Heart left ventricle (tissue), 16 donors: ENCODE measurements around the gene AKAP13. TPM values are rescaled to one million over a fixed set of nuclear protein-coding genes. Genes with fewer than 3 reads are reported as not detected.

Experiments used
- ATAC-seq, 4 donors: fragments of 200-7000 bp; cut with Tn5 transposase; one replicate each; pipeline ENCODE4 v1.9.1; 2020 to 2022; ENCODE audit warnings: moderate library complexity in 4 of 4, mild to moderate bottlenecking in 3 of 4, moderate number of reproducible peaks in 1 of 4
- DNase-seq, 5 donors: peaks; one replicate each; pipeline ENCODE4 v3.0.0-alpha.2; 2020
- H3K27ac ChIP-seq, 12 donors: fragments of 200-600 bp; sonication (generic) in 4 of 12; one replicate each; pipeline versions ENCODE4 v1.5.0 to v1.8.0; 2016 to 2022; ENCODE audit warnings: mild to moderate bottlenecking in 2 of 12
- H3K27me3 ChIP-seq, 9 donors: fragments of 200-600 bp; sonication (generic) in 2 of 9; one replicate each; pipeline versions ENCODE4 v1.5.1 to v1.8.0; 2016 to 2022; ENCODE audit warnings: mild to moderate bottlenecking in 3 of 9
- H3K36me3 ChIP-seq, 9 donors: fragments of 200-600 bp; sonication (generic) in 2 of 9; one replicate each; pipeline versions ENCODE4 v1.5.0 to v1.8.0; 2018 to 2022; ENCODE audit warnings: mild to moderate bottlenecking in 2 of 9
- H3K4me1 ChIP-seq, 12 donors: fragments of 200-600 bp; sonication (generic) in 4 of 12; one replicate each; pipeline versions ENCODE4 v1.5.0 to v1.8.0; 2016 to 2022; ENCODE audit warnings: mild to moderate bottlenecking in 3 of 12
- H3K4me3 ChIP-seq, 12 donors: fragments of 200-600 bp; sonication (generic) in 4 of 12; one replicate each; pipeline versions ENCODE4 v1.5.0 to v1.8.0; 2017 to 2022; ENCODE audit warnings: mild to moderate bottlenecking in 9 of 12, moderate library complexity in 4 of 12
- H3K9me3 ChIP-seq, 12 donors: fragments of 200-600 bp; sonication (generic) in 4 of 12; one replicate each; pipeline versions ENCODE4 v1.5.0 to v1.8.0; 2016 to 2022; ENCODE audit warnings: mild to moderate bottlenecking in 1 of 12
- POLR2A ChIP-seq, 2 donors: fragments of 450-650 bp; IDR thresholded peaks; one replicate each; pipeline ENCODE4 v1.6.1; 2017; ENCODE audit warnings: antibody characterized with exemption in 2 of 2, mild to moderate bottlenecking in 2 of 2, moderate library complexity in 2 of 2
- WGBS, 4 donors: extraction: QIAGEN DNeasy Blood & Tissue Kit in 2 of 4; methylation state at CpG; one replicate each; pipeline versions ENCODE4 v1.1.5 to v1.1.7; 2013 to 2018; 5-methylcytosine and 5-hydroxymethylcytosine counted together
- intact Hi-C, 10 donors: fragments of 100-400 bp; cut with DNase I; formaldehyde crosslinking; loops; one replicate each; pipeline versions ENCODE4 v1.11.1 to v1.14.2; 2022
- polyA plus RNA-seq, 2 donors: library from polyadenylated mRNA; stranded (reverse); fragments of 200-250 nt; gene quantifications; one replicate each; pipeline ENCODE4 v1.2.3, GENCODE V29; 2013
- total RNA-seq, 9 donors: library from RNA; depleted of rRNA in 2 of 9; stranded (reverse); fragments of >200 nt in 2 of 9; fragmentation: NEBNext Ultra II Directional in 3 of 9; extraction: Animal tissue kit (Norgen Biotek cat#: 25700) in 3 of 9; gene quantifications; one replicate each; pipeline versions ENCODE4 v1.1.0 to v1.2.4, GENCODE V29; 2016 to 2023
- TF ChIP-seq, protein P1 (sequence below), 12 donors: fragments of 200-600 bp; sonication (generic) in 4 of 12; IDR thresholded peaks; one replicate each; pipeline versions ENCODE4 v1.5.0 to v1.8.0; 2018 to 2022; ENCODE audit warnings: antibody characterized with exemption in 12 of 12, mild to moderate bottlenecking in 5 of 12
- donor health status: ischemic (EF 13 %, LVEDD 7.1; RV severe dilation, severe dysfunction).
- donor health status: healthy with polysubstance abuse.
- donor health status: DM: no; HTN: yes; CAD: no.
- donor health status: DM: no; HTN: no; CAD: no.
- donor health status: ischemic (EF 25% LVEDD 6.9; RV normal size, moderate dysfunction).
- donor health status: ischemic (EF 25% LVEDD 5.7; RV mildly dilated, moderate dysfunction).
- donor health status: healthy.
- donor health status: DM: yes; HTN: yes; CAD: no.
- donor health status: ischemic (EF 35%, LVEDD 5.7; RV mildly dilated, moderate dysfunction).
- donor health status: nonischemic (EF 11% LVEDD 7.7; RV severe dilation, severe dysfunction).
- donor health status: DM: yes; HTN: yes; CAD: no.
- donor health status: PGD.
- donor health status: ischemic (EF 29% LVEDD 5.4; RV normal size, mild dysfunction).
- donor health status: nonischemic (EF 23%, LVEDD 6.1; RV moderate dilation, normal function).

Gene AKAP13
- total and polyA plus RNA-seq, 11 donors: 124 to 598 (median 340) TPM

GRCh38 chr15:85763673-85764633 lies 383.6 kb downstream of the AKAP13 start:
- TF ChIP-seq, protein P1, sequence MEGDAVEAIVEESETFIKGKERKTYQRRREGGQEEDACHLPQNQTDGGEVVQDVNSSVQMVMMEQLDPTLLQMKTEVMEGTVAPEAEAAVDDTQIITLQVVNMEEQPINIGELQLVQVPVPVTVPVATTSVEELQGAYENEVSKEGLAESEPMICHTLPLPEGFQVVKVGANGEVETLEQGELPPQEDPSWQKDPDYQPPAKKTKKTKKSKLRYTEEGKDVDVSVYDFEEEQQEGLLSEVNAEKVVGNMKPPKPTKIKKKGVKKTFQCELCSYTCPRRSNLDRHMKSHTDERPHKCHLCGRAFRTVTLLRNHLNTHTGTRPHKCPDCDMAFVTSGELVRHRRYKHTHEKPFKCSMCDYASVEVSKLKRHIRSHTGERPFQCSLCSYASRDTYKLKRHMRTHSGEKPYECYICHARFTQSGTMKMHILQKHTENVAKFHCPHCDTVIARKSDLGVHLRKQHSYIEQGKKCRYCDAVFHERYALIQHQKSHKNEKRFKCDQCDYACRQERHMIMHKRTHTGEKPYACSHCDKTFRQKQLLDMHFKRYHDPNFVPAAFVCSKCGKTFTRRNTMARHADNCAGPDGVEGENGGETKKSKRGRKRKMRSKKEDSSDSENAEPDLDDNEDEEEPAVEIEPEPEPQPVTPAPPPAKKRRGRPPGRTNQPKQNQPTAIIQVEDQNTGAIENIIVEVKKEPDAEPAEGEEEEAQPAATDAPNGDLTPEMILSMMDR (IDR thresholded peaks at IDR 0.05): no peak
- TF ChIP-seq POLR2A (IDR thresholded peaks at IDR 0.05): no peak
- H3K27ac ChIP-seq: peak overlapping the region in 11 of 12 donors; percentile 2 to 65 (median 42)
- H3K4me1 ChIP-seq: peaks cover 8 to 53% (median 32%) of the 10 kb centered on the region in 12 donors
- ATAC-seq (peak in 1 of 4 donors; percentile 2), DNase-seq (peak in 1 of 5 donors; percentile 54)
- H3K36me3 ChIP-seq: peaks cover 0 to 8% (median 0%) of the 10 kb centered on the region in 9 donors
- 77 to 81% (median 80%) methylated on average over 19 to 28 of the region's 28 CpGs for WGBS, 4 donors
- H3K27me3 ChIP-seq: no peaks in the 10 kb centered on the region
- no peak overlapping the region for H3K4me3 ChIP-seq
- no peaks in the 10 kb centered on the region for H3K9me3 ChIP-seq
- intact Hi-C loops: loop anchor here in 1 of 10 donors (2.0 kb wide), 1 partner anchor 67 kb away; no protein-coding TSS in a partner anchor

- Histone ChIP-seq H3K9me3 (no peaks in the 10 kb centered on the region), H3K27me3 (no peaks in the 10 kb centered on the region), H3K4me3 (no peak overlapping the region), H3K36me3 (peaks cover 0 to 8% (median 0%) of the 10 kb centered on the region in 9 donors), H3K27ac (peak overlapping the region in 9 of 12 donors; percentile 2 to 65 (median 46)), H3K4me1 (peaks cover 8 to 45% (median 28%) of the 10 kb centered on the region in 12 donors)
- 26 to 49% (median 40%) methylated on average over 3 of the region's 3 CpGs for WGBS, 4 donors
- no peak for TF ChIP-seq POLR2A (IDR thresholded peaks at IDR 0.05)
- TF ChIP-seq, protein P1 (IDR thresholded peaks at IDR 0.05): no peak
- ATAC-seq (peak in 1 of 4 donors; percentile 19), DNase-seq (peak in 1 of 5 donors; percentile 65)
- intact Hi-C loops: no loop called here
Observed at GRCh38 chr15:85764649-85765277, 384.4 kb downstream of the AKAP13 start.

DNA sequence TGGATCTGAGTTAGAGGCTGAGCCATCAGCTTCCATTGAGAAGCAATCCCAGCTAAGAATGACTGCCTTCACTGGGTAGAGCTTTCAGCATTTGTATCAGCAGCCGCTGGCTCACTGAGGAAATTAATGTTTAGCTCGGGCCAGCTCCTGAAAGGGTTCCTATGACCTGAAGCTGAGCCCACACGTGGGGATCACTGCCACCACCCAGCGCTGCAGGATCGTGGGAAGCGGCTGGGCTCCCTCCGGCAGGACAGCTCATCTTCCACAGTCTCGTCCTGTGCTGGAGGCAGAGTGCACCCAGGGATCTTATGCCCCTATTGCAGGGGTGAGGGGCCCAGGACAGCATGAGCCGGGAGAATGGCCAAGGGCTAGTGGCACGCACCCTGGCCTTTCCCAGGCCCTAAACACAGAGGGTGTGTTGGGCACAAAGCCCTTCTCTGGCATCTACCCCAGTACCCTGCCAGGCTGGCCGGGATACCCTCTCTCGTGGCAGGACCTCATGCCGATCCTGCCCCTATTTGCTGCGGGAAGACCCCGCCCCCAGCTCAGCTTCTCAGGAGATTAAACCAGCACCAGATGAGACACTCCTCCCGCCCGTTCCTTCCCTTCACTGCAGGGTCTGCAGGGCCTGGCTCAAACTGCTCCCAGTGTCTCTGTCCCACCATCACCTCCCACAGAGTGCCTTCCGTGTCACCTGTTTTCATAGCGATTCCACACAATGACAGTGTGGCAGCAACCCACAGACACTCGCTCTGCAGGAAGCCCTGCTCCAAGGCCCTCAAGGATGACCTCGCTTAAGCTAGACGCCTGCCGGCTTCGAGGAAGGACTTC lies 385.8 kb downstream of the AKAP13 start:
- Histone ChIP-seq H3K36me3 (no peaks in the 10 kb centered on the region), H3K4me1 (peaks cover 8 to 51% (median 32%) of the 10 kb centered on the region in 12 donors), H3K4me3 (no peak overlapping the region), H3K27me3 (no peaks in the 10 kb centered on the region), H3K27ac (no peak overlapping the region), H3K9me3 (no peaks in the 10 kb centered on the region)
- DNase-seq: no peak
- TF ChIP-seq, protein P1 (IDR thresholded peaks at IDR 0.05): no peak
- no peak for TF ChIP-seq POLR2A (IDR thresholded peaks at IDR 0.05)
- ATAC-seq: no peak
- intact Hi-C loops: no loop called here
- 89 to 90% (median 90%) methylated on average over 22 to 24 of the region's 24 CpGs for WGBS, 4 donors
